Activated CD8-positive, alpha-beta T cell treated with anti-CD3 and anti-CD28 coated beads, Interleukin-2, amount 10 ng/mL, durations not matched to agents 7 days and 5 days (primary cell): ENCODE results near the gene DLD. TPM values are rescaled to one million over a fixed set of nuclear protein-coding genes. Genes with fewer than 3 reads are reported as not detected.

Experiments used
- ATAC-seq: fragments of 150-1000 bp; cut with Tn5 transposase; one replicate; pipeline ENCODE4 v1.10.0; 2021; ENCODE audit warnings: moderate library complexity
- CTCF ChIA-PET: fragments of 350-600 bp; sonication (Branson Sonifier 250); formaldehyde crosslinking; loops from one replicate; lab custom pipeline; 2021; ENCODE audit warnings: antibody characterized with exemption; lab: Charles Lee
- POLR2A ChIA-PET: fragments of 350-600 bp; sonication (Branson Sonifier 250); formaldehyde crosslinking; loops from one replicate; lab custom pipeline; 2021; ENCODE audit warnings: antibody characterized with exemption; lab: Charles Lee
- DNase-seq: peaks from one replicate; pipeline ENCODE4 v3.0.0-alpha.2; 2020
- H3K27ac Mint-ChIP-seq: one replicate; pipeline ENCODE4 v1.8.0; 2021; ENCODE audit warnings: mild to moderate bottlenecking, mixed read lengths
- H3K27me3 Mint-ChIP-seq: one replicate; pipeline ENCODE4 v1.8.0; 2021; ENCODE audit warnings: low read depth, mixed read lengths
- H3K36me3 Mint-ChIP-seq: one replicate; pipeline ENCODE4 v1.8.0; 2021; ENCODE audit warnings: low read depth, mixed read lengths
- H3K4me1 Mint-ChIP-seq: one replicate; pipeline ENCODE4 v1.8.0; 2021; ENCODE audit warnings: low read depth, mixed read lengths
- H3K4me3 Mint-ChIP-seq: one replicate; pipeline ENCODE4 v1.8.0; 2021; ENCODE audit warnings: mild to moderate bottlenecking, mixed read lengths
- H3K9me3 Mint-ChIP-seq: one replicate; pipeline ENCODE4 v1.8.0; 2022; ENCODE audit warnings: mixed read lengths; ENCODE audit not compliant: insufficient read depth
- total RNA-seq, 2 experiments: library from RNA; stranded (reverse); gene quantifications; one replicate each; pipeline ENCODE4 v1.2.3, GENCODE V29; 2021

DLD gene
- total RNA-seq, 2 experiments from 2014 or later, result 61.2 to 65.0 TPM

- ChIA-PET POLR2A (interaction anchor here (0.5 to 1.8 kb wide), 5 partner anchors 11 to 113 kb away, joined by 3 to 5 read pairs (median 3); partner anchors contain the start of gene CBLL1), CTCF (interaction anchor here (0.9 to 2.6 kb wide), 5 partner anchors 11 to 113 kb away, joined by 3 to 17 read pairs (median 4); partner anchors contain the start of gene CBLL1)
- peak; percentile 88 for ATAC-seq
- H3K4me3 Mint-ChIP-seq, result peak overlapping the region; percentile 12
- peaks cover 31% of the 10 kb centered on the region for H3K4me1 Mint-ChIP-seq
- peaks cover 6% of the 10 kb centered on the region for H3K27me3 Mint-ChIP-seq
- H3K9me3 Mint-ChIP-seq, result no peaks in the 10 kb centered on the region
- H3K27ac Mint-ChIP-seq, result peak overlapping the region; percentile 89
- no peaks in the 10 kb centered on the region for H3K36me3 Mint-ChIP-seq
- DNase-seq, result peak; percentile 66
Measured at GRCh38 chr7:107856806-107857540, 34.0 kb upstream of the DLD start.

DNA sequence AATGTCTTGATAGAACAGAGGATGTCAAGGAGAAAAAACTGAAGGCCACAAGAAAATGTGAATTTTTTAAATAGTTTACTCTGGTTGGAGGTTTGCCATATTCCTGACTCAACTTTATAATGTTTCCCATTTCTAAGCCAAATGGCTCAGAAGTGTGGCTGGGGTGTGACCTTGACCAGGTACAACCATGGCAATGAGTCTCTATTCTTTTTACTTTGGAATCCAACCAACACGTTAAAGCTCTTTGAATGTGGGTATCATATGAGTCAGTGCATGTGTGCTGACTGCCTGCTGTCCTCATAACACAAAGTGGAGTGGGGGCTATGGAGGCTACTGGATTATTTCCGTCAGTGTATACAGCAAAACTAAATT lies 33.5 kb upstream of the DLD start:
- H3K4me1 Mint-ChIP-seq, result peaks cover 31% of the 10 kb centered on the region
- peak overlapping the region; percentile 12 for H3K4me3 Mint-ChIP-seq
- ChIA-PET CTCF (interaction anchor here (0.7 to 2.6 kb wide), 5 partner anchors 10 to 114 kb away, joined by 3 to 17 read pairs (median 4); no protein-coding TSS in a partner anchor), POLR2A (interaction anchor here (0.5 to 1.8 kb wide), 5 partner anchors 10 to 114 kb away, joined by 3 to 5 read pairs (median 3); partner anchors contain the start of gene CBLL1)
- H3K27ac Mint-ChIP-seq, result peak overlapping the region; percentile 89
- H3K36me3 Mint-ChIP-seq, result no peaks in the 10 kb centered on the region
- H3K27me3 Mint-ChIP-seq, result peaks cover 2% of the 10 kb centered on the region
- H3K9me3 Mint-ChIP-seq, result no peaks in the 10 kb centered on the region
- no peak for DNase-seq
- no peak for ATAC-seq

GRCh38 chr7:107858280-107858679 lies 32.7 kb upstream of the DLD start:
- DNase-seq, result no peak
- CTCF ChIA-PET, result interaction anchor here (0.7 to 2.6 kb wide), 4 partner anchors 10 to 115 kb away, joined by 3 to 17 read pairs (median 6); no protein-coding TSS in a partner anchor
- no peaks in the 10 kb centered on the region for H3K36me3 Mint-ChIP-seq

GRCh38 chr7:107860279-107860961 lies 30.6 kb upstream of the DLD start:
- H3K36me3 Mint-ChIP-seq, result no peaks in the 10 kb centered on the region
- no peak for ATAC-seq
- H3K4me1 Mint-ChIP-seq, result peaks cover 41% of the 10 kb centered on the region
- ChIA-PET POLR2A (no interaction called here), CTCF (interaction anchor here (1.2 kb wide), 1 partner anchor 14 kb away, joined by 4 read pairs; no protein-coding TSS in a partner anchor)
- H3K27ac Mint-ChIP-seq, result no peak overlapping the region
- DNase-seq, result no peak
- no peaks in the 10 kb centered on the region for H3K9me3 Mint-ChIP-seq
- H3K27me3 Mint-ChIP-seq, result peaks cover 4% of the 10 kb centered on the region
- no peak overlapping the region for H3K4me3 Mint-ChIP-seq

More at GRCh38 chr7:107858280-107858679, 32.7 kb upstream of the DLD start:
- no peak for ATAC-seq
- Mint-ChIP-seq H3K27ac (peak overlapping the region; percentile 32), H3K4me1 (peaks cover 31% of the 10 kb centered on the region), H3K4me3 (no peak overlapping the region), H3K27me3 (peaks cover 2% of the 10 kb centered on the region), H3K9me3 (no peaks in the 10 kb centered on the region)
- POLR2A ChIA-PET, result interaction anchor here (1.1 kb wide), 1 partner anchor 10 kb away, joined by 3 read pairs; no protein-coding TSS in a partner anchor

- Mint-ChIP-seq H3K9me3 (no peaks in the 10 kb centered on the region), H3K27ac (no peak overlapping the region), H3K36me3 (no peaks in the 10 kb centered on the region), H3K27me3 (peaks cover 4% of the 10 kb centered on the region), H3K4me3 (no peak overlapping the region), H3K4me1 (peaks cover 43% of the 10 kb centered on the region)
- POLR2A ChIA-PET, result no interaction called here
- CTCF ChIA-PET, result interaction anchor here (1.2 kb wide), 1 partner anchor 14 kb away, joined by 4 read pairs; no protein-coding TSS in a partner anchor
- no peak for DNase-seq
- no peak for ATAC-seq
Measured at GRCh38 chr7:107860981-107861652, 29.9 kb upstream of the DLD start.

DNA sequence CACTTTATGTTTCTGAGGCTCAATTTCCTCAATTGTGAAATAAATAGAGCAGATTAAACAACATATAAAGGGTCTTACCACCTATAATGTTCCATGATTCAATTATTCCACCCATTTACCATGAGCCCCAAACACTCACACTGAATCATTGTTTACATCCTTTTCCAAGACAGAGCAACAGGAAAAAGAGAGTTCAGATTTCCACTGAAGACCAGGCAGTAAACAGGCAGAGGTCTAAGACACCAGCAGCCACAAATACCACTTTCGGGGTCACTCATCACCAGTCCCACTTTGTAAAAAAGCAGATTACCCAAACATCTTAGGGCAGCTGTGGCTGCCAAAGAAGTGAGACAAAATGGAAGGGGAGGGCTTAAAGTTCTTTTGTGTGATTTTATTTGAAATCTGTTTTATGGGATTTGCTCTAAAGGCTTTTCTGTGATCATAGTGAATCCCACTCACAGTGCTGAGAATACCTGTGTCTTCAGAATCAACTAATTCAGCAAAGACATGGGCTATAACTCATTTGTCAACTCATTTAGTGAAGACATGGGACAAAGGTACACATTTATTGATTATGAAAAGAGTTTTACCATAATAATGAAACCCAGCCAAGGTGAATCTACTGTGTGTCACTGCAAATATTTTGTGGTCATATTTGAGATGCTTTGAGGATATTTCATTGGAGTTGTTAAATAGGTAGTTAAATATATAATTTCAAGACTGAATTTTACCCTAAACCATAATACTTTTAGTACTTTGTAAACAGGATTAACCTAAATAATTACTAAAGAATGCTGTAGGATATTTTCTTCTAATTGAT lies 24.8 kb upstream of the DLD start:
- Mint-ChIP-seq H3K9me3 (no peaks in the 10 kb centered on the region), H3K4me3 (no peak overlapping the region), H3K27ac (peak overlapping the region; percentile 65), H3K4me1 (peaks cover 27% of the 10 kb centered on the region), H3K36me3 (no peaks in the 10 kb centered on the region), H3K27me3 (peaks cover 2% of the 10 kb centered on the region)
- ChIA-PET CTCF (interaction anchor here (2.7 to 3.0 kb wide), 2 partner anchors 9 to 121 kb away, joined by 16 to 28 read pairs; partner anchors contain the start of gene CBLL1), POLR2A (no interaction called here)
- peak; percentile 48 for DNase-seq
- ATAC-seq, result peak; percentile 71

- ChIA-PET CTCF (interaction anchor here (1.4 to 3.0 kb wide), 4 partner anchors 8 to 123 kb away, joined by 5 to 28 read pairs (median 13); partner anchors contain the start of gene CBLL1), POLR2A (interaction anchor here (1.0 to 1.3 kb wide), 2 partner anchors 10 to 124 kb away, joined by 3 to 6 read pairs; partner anchors contain the start of gene CBLL1)
- Mint-ChIP-seq H3K27ac (no peak overlapping the region), H3K27me3 (peaks cover 2% of the 10 kb centered on the region), H3K9me3 (no peaks in the 10 kb centered on the region), H3K36me3 (no peaks in the 10 kb centered on the region), H3K4me3 (no peak overlapping the region), H3K4me1 (peaks cover 27% of the 10 kb centered on the region)
- no peak for DNase-seq
- no peak for ATAC-seq
Measured at GRCh38 chr7:107867858-107868466, 23.0 kb upstream of the DLD start.

GRCh38 chr7:107870427-107871000 lies 20.5 kb upstream of the DLD start:
- Mint-ChIP-seq H3K9me3 (no peaks in the 10 kb centered on the region), H3K27me3 (no peaks in the 10 kb centered on the region), H3K4me1 (peaks cover 23% of the 10 kb centered on the region), H3K4me3 (no peak overlapping the region), H3K27ac (no peak overlapping the region), H3K36me3 (no peaks in the 10 kb centered on the region)
- DNase-seq (no peak), ATAC-seq (no peak)
- CTCF ChIA-PET, result interaction anchor here (0.8 to 13.7 kb wide), 4 partner anchors 9 to 408 kb away, joined by 3 to 322 read pairs (median 4); partner anchors contain the start of gene CBLL1
- POLR2A ChIA-PET, result interaction anchor here (0.9 kb wide), 1 partner anchor 127 kb away, joined by 4 read pairs; no protein-coding TSS in a partner anchor

- ChIA-PET CTCF (interaction anchor here (1.0 to 13.7 kb wide), 14 partner anchors 11 to 680 kb away, joined by 3 to 322 read pairs (median 6); partner anchors contain the start of genes CBLL1 and DLD), POLR2A (interaction anchor here (2.6 kb wide), 1 partner anchor 131 kb away, joined by 30 read pairs; the partner anchor contains the start of gene CBLL1)
- DNase-seq (no peak), ATAC-seq (no peak)
- Mint-ChIP-seq H3K36me3 (no peaks in the 10 kb centered on the region), H3K27ac (no peak overlapping the region), H3K27me3 (no peaks in the 10 kb centered on the region), H3K4me1 (peaks cover 30% of the 10 kb centered on the region), H3K4me3 (no peak overlapping the region), H3K9me3 (no peaks in the 10 kb centered on the region)
Measured at GRCh38 chr7:107874111-107874510, 16.9 kb upstream of the DLD start.
